C4-2B (cell line): ENCODE results near the gene PLD3.

Experiments used
- CTCF ChIP-seq: fragments of 450-650 bp; conservative IDR thresholded peaks from 2 replicates; pipeline ENCODE4 v1.5.1; 2017; ENCODE audit warnings: mild to moderate bottlenecking
- ZFX ChIP-seq: fragments of 450-650 bp; IDR thresholded peaks from 2 replicates; pipeline ENCODE4 v1.6.1; 2017

DNA sequence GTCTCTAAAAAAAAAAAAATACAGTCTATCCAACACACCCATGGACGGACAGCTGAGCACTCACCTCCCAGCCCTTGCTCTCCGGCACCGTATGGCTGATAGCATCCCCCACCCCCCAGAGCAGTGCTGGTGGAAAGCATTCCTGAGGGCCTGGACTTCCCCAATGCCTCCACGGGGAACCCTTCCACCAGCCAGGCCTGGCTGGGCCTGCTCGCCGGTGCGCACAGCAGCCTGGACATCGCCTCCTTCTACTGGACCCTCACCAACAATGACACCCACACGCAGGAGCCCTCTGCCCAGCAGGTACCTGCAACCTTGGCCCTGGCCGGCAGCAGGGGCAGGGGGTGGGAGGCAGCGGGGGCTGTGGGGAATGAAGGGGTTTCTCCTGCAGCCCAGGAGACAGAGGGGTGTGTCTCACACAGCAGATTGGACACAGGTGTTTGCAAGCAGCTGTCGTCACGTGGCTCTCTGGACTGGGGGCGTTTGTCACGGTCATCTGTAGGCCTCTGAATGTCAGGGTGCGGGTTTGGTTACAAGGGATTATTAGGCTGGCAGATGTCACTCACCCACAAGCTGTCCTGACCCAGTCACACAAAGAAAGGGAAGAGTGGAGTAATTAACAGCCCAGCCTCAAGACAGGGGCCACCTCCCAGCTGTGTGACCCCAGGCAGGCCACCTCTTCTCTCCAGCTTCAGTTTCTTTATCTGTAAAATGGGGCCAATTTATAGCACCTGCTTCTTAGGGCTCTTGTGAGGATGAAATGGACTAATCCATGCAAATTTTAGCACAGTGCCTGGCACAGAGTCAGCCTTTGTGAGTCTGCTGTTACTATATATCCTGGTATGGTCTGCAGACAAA lies 19.3 kb downstream of the PLD3 start:
- TF ChIP-seq CTCF, result no peak
- no peak for TF ChIP-seq ZFX
